Measurements from ENCODE around the gene FURIN. TPM values are rescaled to one million over a fixed set of nuclear protein-coding genes. Genes with fewer than 3 reads are reported as not detected.

Gene FURIN
- total and polyA plus RNA-seq, 9 of the 15 experiments (the other 6 are each of a cell fraction or from before 2014, with no cell fraction given), result 0.92 to 99.9 (median 34.8) TPM

DNA sequence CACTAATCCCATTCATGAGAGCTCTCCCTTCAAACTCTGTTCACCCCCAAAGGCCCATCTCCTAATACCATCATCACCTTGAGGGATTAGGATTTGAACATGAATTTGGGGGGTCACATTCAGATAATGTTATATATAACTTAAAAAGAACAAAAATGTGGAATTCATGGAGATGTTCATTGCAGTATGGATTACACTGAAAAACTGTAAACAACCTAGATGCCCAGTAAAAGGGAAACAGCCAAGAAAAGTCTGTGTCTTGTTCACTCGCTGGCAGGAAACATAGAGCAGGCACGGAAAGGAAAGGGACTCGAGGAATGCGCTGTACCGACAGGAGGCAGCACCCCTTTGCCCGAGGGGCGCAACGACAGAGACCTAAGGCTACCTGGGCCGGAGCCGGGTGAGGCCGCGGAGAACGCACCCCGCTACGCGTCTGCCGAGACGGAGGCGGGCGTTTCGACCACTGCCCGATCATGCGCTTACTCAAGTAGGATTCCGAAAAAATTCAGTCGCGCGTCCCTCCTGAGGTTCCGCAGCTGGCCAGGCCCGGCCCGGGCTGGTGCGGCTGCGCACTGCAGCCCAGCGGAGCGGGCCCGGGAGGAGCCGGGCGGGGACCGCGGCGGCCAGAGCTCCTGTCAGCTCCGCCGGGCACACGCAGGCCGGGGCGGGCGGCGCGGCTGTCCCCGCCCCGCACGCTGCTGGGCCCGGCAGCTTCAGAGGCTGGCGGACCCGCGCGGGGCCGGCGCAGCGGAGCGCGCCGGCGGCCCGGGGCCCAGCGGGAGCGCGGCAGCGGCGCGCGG is 33.9 kb downstream of the FURIN start (continued):
- TF ChIP-seq ZNF23 (CRISPR knock-in tag; IDR thresholded peaks at IDR 0.05), result no peak
- TF ChIP-seq BMI1 (IDR thresholded peaks at IDR 0.05; ENCODE audit: low read length), result no peak
- TF ChIP-seq ZNF280B (CRISPR knock-in tag; IDR thresholded peaks at IDR 0.05), result no peak
- TF ChIP-seq POLR2G (IDR thresholded peaks at IDR 0.05; ENCODE audit: low read depth, low read length), result peak; percentile 81
- TF ChIP-seq, protein P1, sequence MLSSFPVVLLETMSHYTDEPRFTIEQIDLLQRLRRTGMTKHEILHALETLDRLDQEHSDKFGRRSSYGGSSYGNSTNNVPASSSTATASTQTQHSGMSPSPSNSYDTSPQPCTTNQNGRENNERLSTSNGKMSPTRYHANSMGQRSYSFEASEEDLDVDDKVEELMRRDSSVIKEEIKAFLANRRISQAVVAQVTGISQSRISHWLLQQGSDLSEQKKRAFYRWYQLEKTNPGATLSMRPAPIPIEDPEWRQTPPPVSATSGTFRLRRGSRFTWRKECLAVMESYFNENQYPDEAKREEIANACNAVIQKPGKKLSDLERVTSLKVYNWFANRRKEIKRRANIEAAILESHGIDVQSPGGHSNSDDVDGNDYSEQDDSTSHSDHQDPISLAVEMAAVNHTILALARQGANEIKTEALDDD (IDR thresholded peaks at IDR 0.05), result no peak
- TF ChIP-seq, protein P2, sequence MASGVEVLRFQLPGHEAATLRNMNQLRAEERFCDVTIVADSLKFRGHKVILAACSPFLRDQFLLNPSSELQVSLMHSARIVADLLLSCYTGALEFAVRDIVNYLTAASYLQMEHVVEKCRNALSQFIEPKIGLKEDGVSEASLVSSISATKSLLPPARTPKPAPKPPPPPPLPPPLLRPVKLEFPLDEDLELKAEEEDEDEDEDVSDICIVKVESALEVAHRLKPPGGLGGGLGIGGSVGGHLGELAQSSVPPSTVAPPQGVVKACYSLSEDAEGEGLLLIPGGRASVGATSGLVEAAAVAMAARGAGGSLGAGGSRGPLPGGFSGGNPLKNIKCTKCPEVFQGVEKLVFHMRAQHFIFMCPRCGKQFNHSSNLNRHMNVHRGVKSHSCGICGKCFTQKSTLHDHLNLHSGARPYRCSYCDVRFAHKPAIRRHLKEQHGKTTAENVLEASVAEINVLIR (CRISPR knock-in tag; IDR thresholded peaks at IDR 0.05), result no peak
- peak; percentile 44; the same call in 1 of the 2 replicates for TF ChIP-seq GTF2E2 (tag; IDR thresholded peaks at IDR 0.05)
- no peak for TF ChIP-seq TAF9B (IDR thresholded peaks at IDR 0.05; ENCODE audit: partially characterized antibody)
- TF ChIP-seq, protein P3, sequence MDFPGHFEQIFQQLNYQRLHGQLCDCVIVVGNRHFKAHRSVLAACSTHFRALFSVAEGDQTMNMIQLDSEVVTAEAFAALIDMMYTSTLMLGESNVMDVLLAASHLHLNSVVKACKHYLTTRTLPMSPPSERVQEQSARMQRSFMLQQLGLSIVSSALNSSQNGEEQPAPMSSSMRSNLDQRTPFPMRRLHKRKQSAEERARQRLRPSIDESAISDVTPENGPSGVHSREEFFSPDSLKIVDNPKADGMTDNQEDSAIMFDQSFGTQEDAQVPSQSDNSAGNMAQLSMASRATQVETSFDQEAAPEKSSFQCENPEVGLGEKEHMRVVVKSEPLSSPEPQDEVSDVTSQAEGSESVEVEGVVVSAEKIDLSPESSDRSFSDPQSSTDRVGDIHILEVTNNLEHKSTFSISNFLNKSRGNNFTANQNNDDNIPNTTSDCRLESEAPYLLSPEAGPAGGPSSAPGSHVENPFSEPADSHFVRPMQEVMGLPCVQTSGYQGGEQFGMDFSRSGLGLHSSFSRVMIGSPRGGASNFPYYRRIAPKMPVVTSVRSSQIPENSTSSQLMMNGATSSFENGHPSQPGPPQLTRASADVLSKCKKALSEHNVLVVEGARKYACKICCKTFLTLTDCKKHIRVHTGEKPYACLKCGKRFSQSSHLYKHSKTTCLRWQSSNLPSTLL (IDR thresholded peaks at IDR 0.05), result no peak
- TF ChIP-seq TBL1XR1 (IDR thresholded peaks at IDR 0.05; ENCODE audit: low read length in 2 of 2), result peak in 1 of 2 experiments; percentile 26; a peak in 1 of 4 replicates
- TF ChIP-seq DPF2 (IDR thresholded peaks at IDR 0.05), result peak; percentile 75
- peak; percentile 13 to 58; a peak in 2 of 4 replicates for TF ChIP-seq MAZ (CRISPR knock-in tag; conservative IDR thresholded peaks at IDR 0.05 in 1 of 2, IDR thresholded peaks at IDR 0.05 in 1 of 2)
- TF ChIP-seq, protein P4, sequence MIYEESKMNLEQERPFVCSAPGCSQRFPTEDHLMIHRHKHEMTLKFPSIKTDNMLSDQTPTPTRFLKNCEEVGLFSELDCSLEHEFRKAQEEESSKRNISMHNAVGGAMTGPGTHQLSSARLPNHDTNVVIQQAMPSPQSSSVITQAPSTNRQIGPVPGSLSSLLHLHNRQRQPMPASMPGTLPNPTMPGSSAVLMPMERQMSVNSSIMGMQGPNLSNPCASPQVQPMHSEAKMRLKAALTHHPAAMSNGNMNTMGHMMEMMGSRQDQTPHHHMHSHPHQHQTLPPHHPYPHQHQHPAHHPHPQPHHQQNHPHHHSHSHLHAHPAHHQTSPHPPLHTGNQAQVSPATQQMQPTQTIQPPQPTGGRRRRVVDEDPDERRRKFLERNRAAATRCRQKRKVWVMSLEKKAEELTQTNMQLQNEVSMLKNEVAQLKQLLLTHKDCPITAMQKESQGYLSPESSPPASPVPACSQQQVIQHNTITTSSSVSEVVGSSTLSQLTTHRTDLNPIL (CRISPR knock-in tag; IDR thresholded peaks at IDR 0.05), result 0 out of 2 replicates have a peak, but pooled peaks have one; percentile 11
- no peak for TF ChIP-seq PYGO2 (tag; IDR thresholded peaks at IDR 0.05)
- TF ChIP-seq TCF3 (CRISPR knock-in tag; IDR thresholded peaks at IDR 0.05), result no peak
- 0 out of 2 replicates have a peak, but pooled peaks have one; percentile 5 for TF ChIP-seq ZNF436 (CRISPR knock-in tag; IDR thresholded peaks at IDR 0.05)
- TF ChIP-seq RAD21 (CRISPR knock-in tag; conservative IDR thresholded peaks at IDR 0.05 in 1 of 2, IDR thresholded peaks at IDR 0.05 in 1 of 2), result peak in 1 of 2 experiments; percentile 45
- no peak for TF ChIP-seq NEUROD1 (IDR thresholded peaks at IDR 0.05; ENCODE audit: borderline replicate concordance, low read depth, low read length, partially characterized antibody)
- TF ChIP-seq ZNF668 (CRISPR knock-in tag; IDR thresholded peaks at IDR 0.05), result no peak
- peak in 1 of 2 experiments; percentile 45; a peak in 1 of 4 replicates for TF ChIP-seq SIN3A (IDR thresholded peaks at IDR 0.05; ENCODE audit: borderline replicate concordance in 2 of 2, control insufficient read depth in 1 of 2, low read depth in 2 of 2, low read length in 2 of 2)

Data from K562 (cell line).